Iris pigment epithelial cell (primary cell): ENCODE data around the gene NLE1.
"Not testable (repeated sequence)": the region's sequence is repeated elsewhere in the genome, so short reads cannot be mapped to it uniquely, and the experiment has no call there.

Experiments used
- DNase-seq: peaks from one replicate; pipeline ENCODE4 v3.0.0-alpha.2; 2011; ENCODE audit warnings: low read depth

NLE1 gene

GRCh38 chr17:35141681-35142466 lies at the start of gene NLE1:
NLE1 (minus strand) TSS chr17:35142303; CDS start chr17:35142275, 28 bp downstream.
- peak; percentile 74 for DNase-seq

GRCh38 chr17:35191001-35191695 lies 49.0 kb upstream of the NLE1 start:
- DNase-seq: no peak

- DNase-seq: peak; percentile 17
These were observed 47.2 kb upstream of the NLE1 start for GRCh38 chr17:35189291-35189690.

GRCh38 chr17:35188111-35188510 lies 46.0 kb upstream of the NLE1 start:
- DNase-seq: no peak

- DNase-seq: no peak
These were observed 45.4 kb upstream of the NLE1 start for GRCh38 chr17:35187481-35187880.

GRCh38 chr17:35185849-35186248 lies 43.7 kb upstream of the NLE1 start:
- DNase-seq: no peak

GRCh38 chr17:35184274-35184673 lies 42.2 kb upstream of the NLE1 start:
- no peak for DNase-seq

- no peak for DNase-seq
These were observed 41.2 kb upstream of the NLE1 start for GRCh38 chr17:35183332-35183731.

- DNase-seq: not testable (repeated sequence)
These were observed 37.3 kb upstream of the NLE1 start for GRCh38 chr17:35179379-35179778.

- DNase-seq: no peak
These were observed 34.8 kb upstream of the NLE1 start for GRCh38 chr17:35176897-35177296.

- no peak for DNase-seq
These were observed 33.7 kb upstream of the NLE1 start for GRCh38 chr17:35175638-35176415.

GRCh38 chr17:35174835-35175334 lies 32.8 kb upstream of the NLE1 start:
- no peak for DNase-seq

GRCh38 chr17:35172321-35172720 lies 30.2 kb upstream of the NLE1 start:
- not testable (repeated sequence) for DNase-seq

- peak; percentile 38 for DNase-seq
These were observed 29.7 kb upstream of the NLE1 start for GRCh38 chr17:35171834-35172233.

- peak; percentile 32 for DNase-seq
These were observed 29.1 kb upstream of the NLE1 start for GRCh38 chr17:35170968-35171771.

- DNase-seq: no peak
These were observed 27.8 kb upstream of the NLE1 start for GRCh38 chr17:35169835-35170363.

- peak; percentile 46 for DNase-seq
These were observed 25.6 kb upstream of the NLE1 start for GRCh38 chr17:35167666-35168065.

GRCh38 chr17:35167046-35167445 lies 24.9 kb upstream of the NLE1 start:
- no peak for DNase-seq

- DNase-seq: no peak
These were observed 24.4 kb upstream of the NLE1 start for GRCh38 chr17:35166526-35166925.

- no peak for DNase-seq
These were observed 22.6 kb upstream of the NLE1 start for GRCh38 chr17:35164716-35165115.

GRCh38 chr17:35163886-35164285 lies 21.8 kb upstream of the NLE1 start:
- DNase-seq: no peak
